IPS-11a (cell line): Measurements from ENCODE around the gene MAP4K3.
"Not testable (repeated sequence)": the region's sequence is repeated elsewhere in the genome, so short reads cannot be mapped to it uniquely, and the experiment has no call there.

Source experiments
- H3K4me3 ChIP-seq: one replicate; pipeline ENCODE4 v1.5.1; 2013; ENCODE audit warnings: low read depth, low read length, control low read depth

The MAP4K3 gene

GRCh38 chr2:39411181-39411944 is 25.7 kb downstream of the MAP4K3 start:
- H3K4me3 ChIP-seq, result no peak overlapping the region

- H3K4me3 ChIP-seq, result no peak overlapping the region
These were observed 27.2 kb downstream of the MAP4K3 start for GRCh38 chr2:39409697-39410389.

GRCh38 chr2:39408351-39409136 is 28.5 kb downstream of the MAP4K3 start:
- H3K4me3 ChIP-seq, result no peak overlapping the region

GRCh38 chr2:39407516-39408296 is 29.4 kb downstream of the MAP4K3 start:
- no peak overlapping the region for H3K4me3 ChIP-seq

- H3K4me3 ChIP-seq, result no peak overlapping the region
These were observed 31.7 kb downstream of the MAP4K3 start for GRCh38 chr2:39405364-39405763.

- no peak overlapping the region for H3K4me3 ChIP-seq
These were observed 33.8 kb downstream of the MAP4K3 start for GRCh38 chr2:39403311-39403710.

GRCh38 chr2:39401319-39401718 is 35.8 kb downstream of the MAP4K3 start:
- H3K4me3 ChIP-seq, result no peak overlapping the region

GRCh38 chr2:39399570-39399969 is 37.5 kb downstream of the MAP4K3 start:
- H3K4me3 ChIP-seq, result no peak overlapping the region

- H3K4me3 ChIP-seq, result no peak overlapping the region
These were observed 41.8 kb downstream of the MAP4K3 start for GRCh38 chr2:39395313-39395712.

GRCh38 chr2:39394516-39394961 is 42.5 kb downstream of the MAP4K3 start:
- no peak overlapping the region for H3K4me3 ChIP-seq

- no peak overlapping the region for H3K4me3 ChIP-seq
These were observed 44.4 kb downstream of the MAP4K3 start for GRCh38 chr2:39392672-39393071.

GRCh38 chr2:39390216-39390615 is 46.9 kb downstream of the MAP4K3 start:
- no peak overlapping the region for H3K4me3 ChIP-seq

- H3K4me3 ChIP-seq, result no peak overlapping the region
These were observed 51.0 kb downstream of the MAP4K3 start for GRCh38 chr2:39386064-39386463.

- no peak overlapping the region for H3K4me3 ChIP-seq
These were observed 51.9 kb downstream of the MAP4K3 start for GRCh38 chr2:39385172-39385571.

GRCh38 chr2:39384071-39384470 is 53.0 kb downstream of the MAP4K3 start:
- H3K4me3 ChIP-seq, result not testable (repeated sequence)

- H3K4me3 ChIP-seq, result no peak overlapping the region
These were observed 53.9 kb downstream of the MAP4K3 start for GRCh38 chr2:39383146-39383545.

GRCh38 chr2:39381653-39382052 is 55.4 kb downstream of the MAP4K3 start:
- no peak overlapping the region for H3K4me3 ChIP-seq

- no peak overlapping the region for H3K4me3 ChIP-seq
These were observed 56.4 kb downstream of the MAP4K3 start for GRCh38 chr2:39380525-39381150.

- H3K4me3 ChIP-seq, result no peak overlapping the region
These were observed 57.2 kb downstream of the MAP4K3 start for GRCh38 chr2:39379643-39380524.
